ENCODE measurements around the gene PRICKLE4.

GRCh38 chr6:41748102-41748477 is 32.5 kb upstream of the PRICKLE4 start:
- TF ChIP-seq CTCF (conservative IDR thresholded peaks at IDR 0.05; ENCODE audit: low read length), result no peak
- TF ChIP-seq EZH2phosphoT487 (IDR thresholded peaks at IDR 0.05; ENCODE audit: borderline replicate concordance), result no peak
